ENCODE results near the gene GGT1. TPM values are rescaled to one million over a fixed set of nuclear protein-coding genes. Genes with fewer than 3 reads are reported as not detected.
"Not testable (repeated sequence)": the region's sequence is repeated elsewhere in the genome, so short reads cannot be mapped to it uniquely, and the experiment has no call there.

Gene GGT1
- total and polyA plus RNA-seq, 2 experiments from 2014 or later = 80.7 to 104 TPM

- DNase-seq (ENCODE audit: low spot score) = no peak
- Histone ChIP-seq H3K79me2 (peaks cover 3% of the 10 kb centered on the region), H3K4me1 (ENCODE audit: insufficient read depth) (peaks cover 14% of the 10 kb centered on the region), H3K36me3 (replicated peaks; ENCODE audit: insufficient read depth, low read depth) (no peaks in the 10 kb centered on the region), H2AFZ (no peak overlapping the region), H4K20me1 (ENCODE audit: insufficient read depth, poor library complexity, severe bottlenecking) (no peaks in the 10 kb centered on the region), H3K27me3 (no peaks in the 10 kb centered on the region), H3K4me3 (no peak overlapping the region), H3K9me2 (replicated peaks; ENCODE audit: insufficient read depth) (no peaks in the 10 kb centered on the region), H3K27ac (no peak overlapping the region), H3K9me3 (ENCODE audit: low read depth) (no peaks in the 10 kb centered on the region), H3K4me2 (no peak overlapping the region)
- 90% methylated on average over 6 of the region's 6 CpGs for WGBS (ENCODE audit: low lambda C conversion rate, missing lambda C conversion rate)
- TF ChIP-seq CTCF (IDR thresholded peaks at IDR 0.05; ENCODE audit: poor library complexity) = no peak
- no peak for TF ChIP-seq EZH2 (IDR thresholded peaks at IDR 0.05; ENCODE audit: borderline replicate concordance)
- no peak for TF ChIP-seq EZH2phosphoT487 (IDR thresholded peaks at IDR 0.05; ENCODE audit: low read depth, severe bottlenecking, unreplicated experiment)
Measured at GRCh38 chr22:24595228-24595627, 7.8 kb upstream of the GGT1 start.

GRCh38 chr22:24595863-24596262, 7.1 kb upstream of the GGT1 start:
- no peak overlapping the region for H2AFZ ChIP-seq
- H3K27ac ChIP-seq = no peak overlapping the region
- no peak overlapping the region for H3K4me2 ChIP-seq
- no peak for DNase-seq (ENCODE audit: low spot score)
- H3K4me1 ChIP-seq (ENCODE audit: insufficient read depth) = peaks cover 14% of the 10 kb centered on the region
- no peaks in the 10 kb centered on the region for H3K9me3 ChIP-seq (ENCODE audit: low read depth)
- H3K9me2 ChIP-seq (replicated peaks; ENCODE audit: insufficient read depth) = no peaks in the 10 kb centered on the region
- TF ChIP-seq EZH2phosphoT487 (IDR thresholded peaks at IDR 0.05; ENCODE audit: low read depth, severe bottlenecking, unreplicated experiment) (no peak), CTCF (IDR thresholded peaks at IDR 0.05; ENCODE audit: poor library complexity) (no peak), EZH2 (IDR thresholded peaks at IDR 0.05; ENCODE audit: borderline replicate concordance) (no peak)
- H3K4me3 ChIP-seq = no peak overlapping the region
- H3K27me3 ChIP-seq = no peaks in the 10 kb centered on the region
- H4K20me1 ChIP-seq (ENCODE audit: insufficient read depth, poor library complexity, severe bottlenecking) = no peaks in the 10 kb centered on the region
- H3K36me3 ChIP-seq (replicated peaks; ENCODE audit: insufficient read depth, low read depth) = no peaks in the 10 kb centered on the region
- H3K79me2 ChIP-seq = peaks cover 3% of the 10 kb centered on the region
- WGBS (ENCODE audit: low lambda C conversion rate, missing lambda C conversion rate) = 97% methylated on average over 4 of the region's 4 CpGs

GRCh38 chr22:24597076-24597475, 5.9 kb upstream of the GGT1 start:
- whole genome bisulfite sequencing (ENCODE audit: low lambda C conversion rate, missing lambda C conversion rate) = 93% methylated on average over 9 of the region's 9 CpGs
- not testable (repeated sequence) for H3K9me3 ChIP-seq (ENCODE audit: low read depth); H3K36me3 ChIP-seq (replicated peaks; ENCODE audit: insufficient read depth, low read depth); H3K4me3 ChIP-seq; H2AFZ ChIP-seq; DNase-seq (ENCODE audit: low spot score); H4K20me1 ChIP-seq (ENCODE audit: insufficient read depth, poor library complexity, severe bottlenecking); H3K9me2 ChIP-seq (replicated peaks; ENCODE audit: insufficient read depth); H3K27ac ChIP-seq; H3K4me2 ChIP-seq; H3K27me3 ChIP-seq; H3K79me2 ChIP-seq
- peaks cover 21% of the 10 kb centered on the region for H3K4me1 ChIP-seq (ENCODE audit: insufficient read depth)

GRCh38 chr22:24599514-24599913, 3.5 kb upstream of the GGT1 start:
- no peaks in the 10 kb centered on the region for H3K79me2 ChIP-seq
- no peaks in the 10 kb centered on the region for H3K9me3 ChIP-seq (ENCODE audit: low read depth)
- no peak overlapping the region for H3K4me2 ChIP-seq
- 83% methylated on average over 8 of the region's 8 CpGs for WGBS (ENCODE audit: low lambda C conversion rate, missing lambda C conversion rate)
- TF ChIP-seq CTCF (IDR thresholded peaks at IDR 0.05; ENCODE audit: poor library complexity) (no peak), EZH2phosphoT487 (IDR thresholded peaks at IDR 0.05; ENCODE audit: low read depth, severe bottlenecking, unreplicated experiment) (no peak), EZH2 (IDR thresholded peaks at IDR 0.05; ENCODE audit: borderline replicate concordance) (no peak)
- DNase-seq (ENCODE audit: low spot score) = no peak
- no peaks in the 10 kb centered on the region for H3K9me2 ChIP-seq (replicated peaks; ENCODE audit: insufficient read depth)
- no peak overlapping the region for H3K27ac ChIP-seq
- H3K4me3 ChIP-seq = no peak overlapping the region
- no peaks in the 10 kb centered on the region for H3K36me3 ChIP-seq (replicated peaks; ENCODE audit: insufficient read depth, low read depth)
- H2AFZ ChIP-seq = no peak overlapping the region
- H4K20me1 ChIP-seq (ENCODE audit: insufficient read depth, poor library complexity, severe bottlenecking) = no peaks in the 10 kb centered on the region
- peaks cover 26% of the 10 kb centered on the region for H3K4me1 ChIP-seq (ENCODE audit: insufficient read depth)
- no peaks in the 10 kb centered on the region for H3K27me3 ChIP-seq

- not testable (repeated sequence) for H3K79me2 ChIP-seq; H3K9me2 ChIP-seq (replicated peaks; ENCODE audit: insufficient read depth); H2AFZ ChIP-seq; H4K20me1 ChIP-seq (ENCODE audit: insufficient read depth, poor library complexity, severe bottlenecking); H3K4me3 ChIP-seq; H3K9me3 ChIP-seq (ENCODE audit: low read depth); H3K36me3 ChIP-seq (replicated peaks; ENCODE audit: insufficient read depth, low read depth); H3K4me2 ChIP-seq; H3K27me3 ChIP-seq; DNase-seq (ENCODE audit: low spot score); H3K27ac ChIP-seq
- peaks cover 24% of the 10 kb centered on the region for H3K4me1 ChIP-seq (ENCODE audit: insufficient read depth)
- 72% methylated on average over 3 of the region's 3 CpGs for WGBS (ENCODE audit: low lambda C conversion rate, missing lambda C conversion rate)
Measured at GRCh38 chr22:24599958-24600715, 2.9 kb upstream of the GGT1 start.

Measured in hepatocyte (in vitro differentiated cells).